Measurements from ENCODE around the gene KIFAP3. TPM values are rescaled to one million over a fixed set of nuclear protein-coding genes. Genes with fewer than 3 reads are reported as not detected.

KIFAP3 gene
- total RNA-seq, 1 donor from 2014 or later, result 25.6 TPM

DNA sequence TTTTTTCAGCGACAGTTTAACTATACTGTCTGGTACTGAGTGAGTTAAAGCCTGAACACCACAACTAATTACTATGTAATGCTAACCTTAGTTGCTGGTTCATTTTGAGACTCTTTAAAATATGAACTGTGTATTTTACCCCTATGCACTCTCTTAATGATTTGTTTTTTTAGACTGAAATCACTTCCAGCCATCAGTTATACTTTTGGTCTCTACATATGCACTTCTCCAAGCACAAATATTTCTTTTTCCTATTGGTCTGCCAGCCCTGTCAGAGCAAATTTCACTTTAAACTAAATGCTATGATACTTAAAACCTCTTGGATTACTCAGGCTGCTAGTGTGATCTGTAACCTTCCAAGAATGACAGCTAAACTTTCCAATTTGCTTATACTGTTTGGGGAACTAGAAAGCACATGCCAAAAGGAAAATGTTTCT is 142.7 kb downstream of the KIFAP3 start:
- intact Hi-C loops (cut with DNase I), result no loop called here
- DNase-seq (no peak), ATAC-seq (no peak)
- no peaks in the 10 kb centered on the region for H3K27me3 ChIP-seq
- no peak overlapping the region for H3K27ac ChIP-seq
- H3K9me3 ChIP-seq, result no peaks in the 10 kb centered on the region
- H3K36me3 ChIP-seq, result no peaks in the 10 kb centered on the region
- TF ChIP-seq, protein P1, sequence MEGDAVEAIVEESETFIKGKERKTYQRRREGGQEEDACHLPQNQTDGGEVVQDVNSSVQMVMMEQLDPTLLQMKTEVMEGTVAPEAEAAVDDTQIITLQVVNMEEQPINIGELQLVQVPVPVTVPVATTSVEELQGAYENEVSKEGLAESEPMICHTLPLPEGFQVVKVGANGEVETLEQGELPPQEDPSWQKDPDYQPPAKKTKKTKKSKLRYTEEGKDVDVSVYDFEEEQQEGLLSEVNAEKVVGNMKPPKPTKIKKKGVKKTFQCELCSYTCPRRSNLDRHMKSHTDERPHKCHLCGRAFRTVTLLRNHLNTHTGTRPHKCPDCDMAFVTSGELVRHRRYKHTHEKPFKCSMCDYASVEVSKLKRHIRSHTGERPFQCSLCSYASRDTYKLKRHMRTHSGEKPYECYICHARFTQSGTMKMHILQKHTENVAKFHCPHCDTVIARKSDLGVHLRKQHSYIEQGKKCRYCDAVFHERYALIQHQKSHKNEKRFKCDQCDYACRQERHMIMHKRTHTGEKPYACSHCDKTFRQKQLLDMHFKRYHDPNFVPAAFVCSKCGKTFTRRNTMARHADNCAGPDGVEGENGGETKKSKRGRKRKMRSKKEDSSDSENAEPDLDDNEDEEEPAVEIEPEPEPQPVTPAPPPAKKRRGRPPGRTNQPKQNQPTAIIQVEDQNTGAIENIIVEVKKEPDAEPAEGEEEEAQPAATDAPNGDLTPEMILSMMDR (IDR thresholded peaks at IDR 0.05), result no peak
- H3K4me1 ChIP-seq, result no peaks in the 10 kb centered on the region
- no peak overlapping the region for H3K4me3 ChIP-seq

DNA sequence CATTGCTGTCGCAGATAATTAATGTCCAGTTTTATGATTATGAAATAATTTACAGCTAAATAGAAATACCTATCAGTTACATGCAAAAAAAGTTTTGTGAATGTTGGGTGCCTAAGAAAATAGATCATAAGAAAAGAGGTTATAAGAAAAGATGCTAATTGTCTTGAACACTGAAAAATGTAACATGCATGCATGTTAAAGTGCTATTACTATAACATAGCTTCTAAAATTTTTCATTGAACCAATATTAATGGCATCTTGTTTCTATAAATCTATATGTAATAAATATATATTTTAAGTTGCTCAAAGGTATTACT is 145.3 kb downstream of the KIFAP3 start:
- Histone ChIP-seq H3K36me3 (no peaks in the 10 kb centered on the region), H3K4me3 (no peak overlapping the region), H3K27ac (no peak overlapping the region), H3K4me1 (peaks cover 14% of the 10 kb centered on the region), H3K27me3 (no peaks in the 10 kb centered on the region), H3K9me3 (no peaks in the 10 kb centered on the region)
- no peak for DNase-seq
- TF ChIP-seq, protein P1 (IDR thresholded peaks at IDR 0.05), result no peak
- ATAC-seq, result no peak
- intact Hi-C loops (cut with DNase I), result no loop called here

DNA sequence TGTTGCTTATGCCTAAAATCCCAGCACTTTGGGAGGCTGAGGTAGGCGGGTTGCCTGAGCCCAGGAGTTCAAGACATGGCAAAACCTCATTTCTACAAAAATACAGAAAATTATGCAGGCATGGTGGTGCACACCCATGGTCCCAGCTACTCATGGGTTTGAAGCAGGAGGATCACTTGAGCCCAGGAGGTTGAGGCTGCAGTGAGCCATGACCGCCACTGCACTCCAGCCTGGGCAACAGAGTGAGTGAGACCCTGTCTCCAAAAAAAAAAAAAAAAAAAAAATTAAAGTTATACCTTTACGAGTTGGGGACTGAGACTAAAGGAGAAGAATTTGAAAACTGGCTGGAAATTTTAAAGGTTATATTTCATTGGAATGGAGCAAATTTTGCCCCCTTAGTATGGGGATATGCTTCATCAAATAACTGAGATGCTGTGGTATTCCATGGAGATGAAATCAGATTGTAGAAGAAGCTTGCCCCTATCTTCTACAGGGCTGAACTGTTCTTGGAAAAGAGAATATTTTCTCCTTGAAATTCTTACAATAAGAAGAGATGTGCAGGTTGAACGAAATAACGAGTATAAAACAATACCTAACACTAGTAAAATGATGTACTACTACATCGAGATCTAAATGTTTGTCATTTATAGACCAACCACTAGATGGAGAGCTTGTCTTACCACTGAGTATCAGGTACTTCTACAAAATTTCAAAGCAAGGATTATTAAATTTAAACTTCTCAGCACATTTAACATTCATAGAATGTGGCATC is 145.9 kb downstream of the KIFAP3 start:
- H3K27me3 ChIP-seq, result no peaks in the 10 kb centered on the region
- no peak overlapping the region for H3K4me3 ChIP-seq
- intact Hi-C loops (cut with DNase I), result no loop called here
- peaks cover 14% of the 10 kb centered on the region for H3K4me1 ChIP-seq
- ATAC-seq (peak; percentile 77), DNase-seq (no peak)
- no peak overlapping the region for H3K27ac ChIP-seq
- no peaks in the 10 kb centered on the region for H3K36me3 ChIP-seq
- H3K9me3 ChIP-seq, result no peaks in the 10 kb centered on the region
- TF ChIP-seq, protein P1 (IDR thresholded peaks at IDR 0.05), result peak; percentile 77

DNA sequence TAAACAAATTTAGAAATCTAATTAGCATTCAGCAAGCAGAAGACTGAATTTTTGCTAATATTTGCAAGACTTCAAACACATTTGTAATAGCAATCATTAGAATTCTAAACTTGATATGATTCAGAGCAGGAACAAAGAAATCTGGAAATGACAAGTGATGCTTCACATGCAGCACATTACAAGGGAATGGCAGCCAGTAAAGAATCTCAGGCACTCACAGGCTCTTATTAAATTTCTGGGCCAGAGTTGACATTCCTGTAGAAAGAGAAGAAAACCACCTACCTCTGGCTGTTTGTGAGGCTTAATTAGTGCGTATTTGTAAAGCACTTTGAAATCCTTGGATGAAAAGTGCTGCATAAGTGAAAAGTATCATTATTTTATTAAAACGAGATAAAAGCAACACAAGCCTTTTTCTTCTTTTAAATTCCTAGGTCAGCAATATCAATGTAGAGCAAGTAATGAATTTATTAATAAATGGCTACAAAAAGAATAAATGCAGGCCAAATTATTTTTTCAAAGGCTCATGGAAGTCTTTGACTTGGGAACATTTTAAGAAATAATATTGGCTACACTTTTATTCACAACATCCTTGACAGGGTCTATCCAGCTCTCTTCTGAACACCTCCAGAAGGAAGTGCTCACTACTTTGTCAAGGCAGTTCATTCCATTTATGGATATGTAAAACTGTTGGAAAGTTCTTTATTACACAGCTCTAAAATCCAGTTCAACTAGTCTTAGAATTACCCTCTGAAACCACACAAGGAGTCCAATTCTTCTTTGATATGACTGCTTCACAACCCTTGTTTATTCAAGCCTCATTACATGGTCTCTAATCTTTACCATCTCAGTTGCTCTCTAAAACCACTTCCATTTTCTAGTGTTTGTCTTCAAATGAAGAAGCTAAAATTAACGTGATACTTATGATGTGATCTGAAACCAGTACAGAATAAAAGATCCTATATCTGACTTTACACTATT is 148.7 kb downstream of the KIFAP3 start:
- peaks cover 14% of the 10 kb centered on the region for H3K4me1 ChIP-seq
- ATAC-seq (peak; percentile 82), DNase-seq (no peak)
- intact Hi-C loops (cut with DNase I), result no loop called here
- no peak overlapping the region for H3K4me3 ChIP-seq
- H3K27me3 ChIP-seq, result no peaks in the 10 kb centered on the region
- H3K9me3 ChIP-seq, result no peaks in the 10 kb centered on the region
- H3K27ac ChIP-seq, result peak overlapping the region; percentile 25
- TF ChIP-seq, protein P1 (IDR thresholded peaks at IDR 0.05), result no peak
- H3K36me3 ChIP-seq, result no peaks in the 10 kb centered on the region

DNA sequence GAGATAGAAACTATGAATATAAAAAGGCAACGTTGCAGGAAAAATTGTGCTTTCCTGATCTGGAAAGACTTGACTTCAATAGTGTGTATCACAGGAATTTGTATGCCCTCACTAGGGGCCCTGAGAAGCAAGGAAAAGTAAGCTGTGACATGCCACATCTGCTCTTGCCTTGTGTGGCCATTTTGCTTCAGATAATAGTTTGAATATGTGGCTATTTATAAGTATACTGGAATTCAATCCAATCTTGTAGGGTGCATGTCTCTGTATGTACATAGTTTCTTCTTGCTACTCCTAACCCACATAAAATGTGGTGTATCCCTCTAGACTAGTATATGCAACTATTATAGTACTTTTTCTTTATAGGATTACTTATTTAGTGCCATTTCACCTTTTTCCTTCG is 149.7 kb downstream of the KIFAP3 start:
- Histone ChIP-seq H3K27ac (no peak overlapping the region), H3K4me1 (peaks cover 14% of the 10 kb centered on the region), H3K36me3 (peaks cover 4% of the 10 kb centered on the region), H3K4me3 (no peak overlapping the region), H3K9me3 (no peaks in the 10 kb centered on the region), H3K27me3 (no peaks in the 10 kb centered on the region)
- TF ChIP-seq, protein P1 (IDR thresholded peaks at IDR 0.05), result no peak
- intact Hi-C loops (cut with DNase I), result no loop called here
- ATAC-seq (no peak), DNase-seq (no peak)

All from upper lobe of right lung (tissue), 1 donor.